ENCODE results near the gene CCL3.

CCL3 gene

DNA sequence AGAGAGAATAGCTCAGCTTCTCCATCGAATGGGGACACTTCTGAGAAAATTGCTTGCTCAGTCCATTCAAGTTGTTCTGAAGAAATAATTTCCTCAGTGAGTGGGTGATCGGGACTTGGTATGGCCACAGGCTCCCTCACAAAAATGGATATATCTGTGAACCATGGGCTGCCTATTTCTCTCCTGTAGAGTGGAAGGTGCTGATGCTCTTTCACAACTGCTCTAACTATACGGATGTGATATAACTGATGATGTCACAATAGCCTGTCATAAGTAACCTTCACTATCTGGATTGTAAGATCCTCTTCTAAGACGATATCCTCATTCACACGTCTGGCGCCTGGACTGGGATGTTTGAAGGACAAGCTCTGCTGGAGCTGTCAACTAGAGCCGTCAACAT is 30.5 kb downstream of the CCL3 start:
- no peak overlapping the region for H3K4me3 ChIP-seq (ENCODE audit: insufficient read length, low read depth)
- H3K9me3 ChIP-seq (ENCODE audit: insufficient read depth, low read length) = no peaks in the 10 kb centered on the region
- no peak for DNase-seq (ENCODE audit: low read depth, low spot score)
- no peaks in the 10 kb centered on the region for H3K4me1 ChIP-seq (ENCODE audit: insufficient read depth, insufficient read length)
- no peaks in the 10 kb centered on the region for H3K27me3 ChIP-seq (ENCODE audit: insufficient read depth, insufficient read length)
- H3K9ac ChIP-seq (ENCODE audit: insufficient read length, low read depth) = no peak overlapping the region
- TF ChIP-seq YY1 (IDR thresholded peaks at IDR 0.05; ENCODE audit: insufficient read depth, insufficient read length) (no peak), SUZ12 (IDR thresholded peaks at IDR 0.05; ENCODE audit: extremely low read depth, insufficient read depth, insufficient read length) (no peak), ZNF274 (IDR thresholded peaks at IDR 0.05; ENCODE audit: low read depth, low read length) (no peak)
- H3K36me3 ChIP-seq (ENCODE audit: insufficient read depth, insufficient read length, low read length) = no peaks in the 10 kb centered on the region

DNA sequence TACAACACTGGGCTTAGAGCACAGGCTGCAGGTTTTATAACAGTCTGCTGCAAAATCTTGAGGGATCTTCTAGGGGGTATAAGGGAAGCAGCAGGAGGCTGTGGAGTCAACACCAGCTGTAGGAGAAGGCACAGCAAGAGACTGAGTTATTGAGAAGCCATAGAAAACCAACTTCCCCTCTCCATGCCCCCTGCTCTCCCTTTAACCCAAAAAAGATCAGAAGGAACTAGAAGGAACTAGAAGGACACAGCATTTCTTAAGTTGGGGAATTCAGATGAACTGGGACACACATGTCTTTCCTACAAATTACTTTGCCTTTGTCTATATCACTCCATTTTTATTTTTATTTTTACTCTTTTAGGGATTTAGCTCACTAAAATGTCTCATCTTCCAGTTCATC is 32.0 kb downstream of the CCL3 start:
- Histone ChIP-seq H3K27me3 (ENCODE audit: insufficient read depth, insufficient read length) (no peaks in the 10 kb centered on the region), H3K4me1 (ENCODE audit: insufficient read depth, insufficient read length) (no peaks in the 10 kb centered on the region), H3K4me3 (ENCODE audit: insufficient read length, low read depth) (no peak overlapping the region), H3K9ac (ENCODE audit: insufficient read length, low read depth) (no peak overlapping the region), H3K9me3 (ENCODE audit: insufficient read depth, low read length) (no peaks in the 10 kb centered on the region), H3K36me3 (ENCODE audit: insufficient read depth, insufficient read length, low read length) (no peaks in the 10 kb centered on the region)
- TF ChIP-seq SUZ12 (IDR thresholded peaks at IDR 0.05; ENCODE audit: extremely low read depth, insufficient read depth, insufficient read length) (no peak), YY1 (IDR thresholded peaks at IDR 0.05; ENCODE audit: insufficient read depth, insufficient read length) (no peak), ZNF274 (IDR thresholded peaks at IDR 0.05; ENCODE audit: low read depth, low read length) (no peak)
- no peak for DNase-seq (ENCODE audit: low read depth, low spot score)

- Histone ChIP-seq H3K4me3 (ENCODE audit: insufficient read length, low read depth) (no peak overlapping the region), H3K9ac (ENCODE audit: insufficient read length, low read depth) (no peak overlapping the region), H3K9me3 (ENCODE audit: insufficient read depth, low read length) (no peaks in the 10 kb centered on the region), H3K36me3 (ENCODE audit: insufficient read depth, insufficient read length, low read length) (no peaks in the 10 kb centered on the region), H3K27me3 (ENCODE audit: insufficient read depth, insufficient read length) (no peaks in the 10 kb centered on the region), H3K4me1 (ENCODE audit: insufficient read depth, insufficient read length) (no peaks in the 10 kb centered on the region)
- no peak for TF ChIP-seq YY1 (IDR thresholded peaks at IDR 0.05; ENCODE audit: insufficient read depth, insufficient read length)
- no peak for TF ChIP-seq ZNF274 (IDR thresholded peaks at IDR 0.05; ENCODE audit: low read depth, low read length)
- TF ChIP-seq SUZ12 (IDR thresholded peaks at IDR 0.05; ENCODE audit: extremely low read depth, insufficient read depth, insufficient read length) = no peak
- no peak for DNase-seq (ENCODE audit: low read depth, low spot score)
These were observed 33.9 kb downstream of the CCL3 start for GRCh38 chr17:36055921-36056520.

DNA sequence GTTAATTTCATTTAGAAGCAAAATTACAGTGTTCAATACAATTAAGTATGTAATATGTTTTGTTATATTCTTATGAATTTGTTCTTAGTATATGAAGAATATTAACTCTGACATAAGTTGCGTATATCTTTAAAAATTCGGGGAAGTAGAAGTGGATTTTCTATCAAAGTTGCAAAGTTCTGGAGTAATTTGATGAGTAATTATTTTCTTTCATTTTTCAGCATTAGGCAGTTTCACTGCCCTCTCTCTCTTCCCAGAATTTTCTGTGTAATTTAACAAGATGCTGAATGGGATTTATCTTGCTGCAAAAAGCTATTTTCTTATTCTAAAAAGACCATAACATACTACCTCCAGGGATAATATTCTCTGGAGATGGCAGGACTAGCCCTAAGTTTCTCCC is 34.8 kb downstream of the CCL3 start:
- no peak for DNase-seq (ENCODE audit: low read depth, low spot score)
- TF ChIP-seq ZNF274 (IDR thresholded peaks at IDR 0.05; ENCODE audit: low read depth, low read length) (no peak), YY1 (IDR thresholded peaks at IDR 0.05; ENCODE audit: insufficient read depth, insufficient read length) (no peak), SUZ12 (IDR thresholded peaks at IDR 0.05; ENCODE audit: extremely low read depth, insufficient read depth, insufficient read length) (no peak)
- no peaks in the 10 kb centered on the region for H3K4me1 ChIP-seq (ENCODE audit: insufficient read depth, insufficient read length)
- no peaks in the 10 kb centered on the region for H3K9me3 ChIP-seq (ENCODE audit: insufficient read depth, low read length)
- H3K36me3 ChIP-seq (ENCODE audit: insufficient read depth, insufficient read length, low read length) = no peaks in the 10 kb centered on the region
- H3K9ac ChIP-seq (ENCODE audit: insufficient read length, low read depth) = no peak overlapping the region
- H3K27me3 ChIP-seq (ENCODE audit: insufficient read depth, insufficient read length) = no peaks in the 10 kb centered on the region
- H3K4me3 ChIP-seq (ENCODE audit: insufficient read length, low read depth) = no peak overlapping the region

DNA sequence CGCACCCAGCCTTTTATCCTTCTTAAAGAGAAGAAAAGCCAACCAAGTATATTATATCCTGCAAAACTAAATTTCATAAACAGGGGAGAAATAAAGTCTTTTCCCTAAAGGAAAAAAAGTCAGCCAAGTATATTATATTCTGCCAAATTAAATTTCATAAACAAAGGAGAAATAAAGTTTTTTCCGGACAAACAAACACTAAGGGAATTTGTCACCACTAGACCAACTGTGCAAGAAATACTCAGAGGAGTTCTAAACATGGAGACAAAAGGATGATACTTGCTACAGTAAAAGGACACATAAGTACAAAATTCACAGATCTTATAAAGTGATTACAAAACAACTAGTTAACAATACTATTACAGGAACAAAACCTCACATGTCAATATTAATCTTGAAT is 40.3 kb downstream of the CCL3 start:
- H3K27me3 ChIP-seq (ENCODE audit: insufficient read depth, insufficient read length) = no peaks in the 10 kb centered on the region

GRCh38 chr17:36048066-36048465 is 41.9 kb downstream of the CCL3 start:
- TF ChIP-seq SUZ12 (IDR thresholded peaks at IDR 0.05; ENCODE audit: extremely low read depth, insufficient read depth, insufficient read length) = no peak
- no peak for TF ChIP-seq ZNF274 (IDR thresholded peaks at IDR 0.05; ENCODE audit: low read depth, low read length)
- no peak for TF ChIP-seq YY1 (IDR thresholded peaks at IDR 0.05; ENCODE audit: insufficient read depth, insufficient read length)
- H3K9ac ChIP-seq (ENCODE audit: insufficient read length, low read depth) = no peak overlapping the region
- no peaks in the 10 kb centered on the region for H3K27me3 ChIP-seq (ENCODE audit: insufficient read depth, insufficient read length)
- 0 out of 2 replicates have a peak, but pooled peaks cover 4% of the 10 kb centered on the region for H3K9me3 ChIP-seq (ENCODE audit: insufficient read depth, low read length)
- DNase-seq (ENCODE audit: low read depth, low spot score) = no peak
- H3K4me3 ChIP-seq (ENCODE audit: insufficient read length, low read depth) = no peak overlapping the region
- H3K4me1 ChIP-seq (ENCODE audit: insufficient read depth, insufficient read length) = no peaks in the 10 kb centered on the region
- H3K36me3 ChIP-seq (ENCODE audit: insufficient read depth, insufficient read length, low read length) = no peaks in the 10 kb centered on the region

More for the DNA sequence above, 40.3 kb downstream of the CCL3 start:
- DNase-seq (ENCODE audit: low read depth, low spot score) = no peak
- H3K4me3 ChIP-seq (ENCODE audit: insufficient read length, low read depth) = no peak overlapping the region
- no peak overlapping the region for H3K9ac ChIP-seq (ENCODE audit: insufficient read length, low read depth)
- TF ChIP-seq ZNF274 (IDR thresholded peaks at IDR 0.05; ENCODE audit: low read depth, low read length) (no peak), YY1 (IDR thresholded peaks at IDR 0.05; ENCODE audit: insufficient read depth, insufficient read length) (no peak)
- H3K4me1 ChIP-seq (ENCODE audit: insufficient read depth, insufficient read length) = no peaks in the 10 kb centered on the region
- no peaks in the 10 kb centered on the region for H3K36me3 ChIP-seq (ENCODE audit: insufficient read depth, insufficient read length, low read length)
- H3K9me3 ChIP-seq (ENCODE audit: insufficient read depth, low read length) = 0 out of 2 replicates have a peak, but pooled peaks cover 4% of the 10 kb centered on the region
